OCI-LY1 (cell line): ENCODE data around the gene RPN1.

Source experiments
- H2AFZ ChIP-seq: fragments of 200-600 bp; sonication (generic), shearing (Covaris generic); 2 replicates; pipeline ENCODE4 v1.6.0; 2014; ENCODE audit warnings: antibody characterized with exemption, mild to moderate bottlenecking, low read length
- H3F3A ChIP-seq: fragments of 200-600 bp; sonication (generic), shearing (Covaris generic); 2 replicates; pipeline ENCODE4 v1.6.0; 2014; ENCODE audit warnings: mild to moderate bottlenecking, antibody characterized with exemption, low read length, moderate library complexity; ENCODE audit not compliant: insufficient read depth
- H3K27ac ChIP-seq: fragments of 200-600 bp; sonication (generic); 2 replicates; pipeline ENCODE4 v1.5.1; 2014; ENCODE audit warnings: low read length, mixed run types, mild to moderate bottlenecking, low read depth; ENCODE audit not compliant: poor library complexity, severe bottlenecking
- H3K27me3 ChIP-seq: fragments of 200-600 bp; sonication (generic); 2 replicates; pipeline ENCODE4 v1.6.0; 2014; ENCODE audit warnings: antibody characterized with exemption, mild to moderate bottlenecking, low read length, moderate library complexity; ENCODE audit not compliant: insufficient read depth
- H3K36me3 ChIP-seq: fragments of 200-600 bp; sonication (generic); 2 replicates; pipeline ENCODE4 v1.6.1; 2014; ENCODE audit warnings: mild to moderate bottlenecking, antibody characterized with exemption, low read length, moderate library complexity, mixed read lengths; ENCODE audit not compliant: insufficient read depth
- H3K4me1 ChIP-seq: fragments of 200-600 bp; sonication (generic); 2 replicates; pipeline ENCODE4 v1.5.1; 2014; ENCODE audit warnings: mild to moderate bottlenecking, low read length, moderate library complexity; ENCODE audit not compliant: insufficient read depth, severe bottlenecking
- H3K4me2 ChIP-seq: fragments of 200-600 bp; sonication (generic), shearing (Covaris generic); 2 replicates; pipeline ENCODE4 v1.6.1; 2014; ENCODE audit warnings: low read length
- H3K4me3 ChIP-seq: fragments of 200-600 bp; sonication (generic); 2 replicates; pipeline ENCODE4 v1.5.1; 2014; ENCODE audit warnings: low read length, low read depth, mild to moderate bottlenecking, mixed read lengths; ENCODE audit not compliant: poor library complexity, severe bottlenecking
- H3K79me2 ChIP-seq: fragments of 200-600 bp; shearing (Covaris generic); 2 replicates; pipeline ENCODE4 v1.6.1; 2016; ENCODE audit warnings: mixed run types, low read length, mixed read lengths; ENCODE audit not compliant: insufficient read depth
- H3K9ac ChIP-seq: fragments of 200-600 bp; sonication (generic), shearing (Covaris generic); 2 replicates; pipeline ENCODE4 v1.6.1; 2014; ENCODE audit warnings: mild to moderate bottlenecking, low read length, mixed read lengths
- H3K9me2 ChIP-seq: fragments of 200-600 bp; sonication (generic), shearing (Covaris generic); 2 replicates; pipeline ENCODE4 v1.6.1; 2014; ENCODE audit warnings: low read depth, mild to moderate bottlenecking, low read length, mixed read lengths
- H3K9me3 ChIP-seq: fragments of 200-600 bp; shearing (Covaris generic); 2 replicates; pipeline ENCODE4 v1.6.1; 2014; ENCODE audit warnings: low read length, mixed read lengths
- H4K20me1 ChIP-seq: fragments of 200-600 bp; sonication (generic), shearing (Covaris generic); 2 replicates; pipeline ENCODE4 v1.6.0; 2016; ENCODE audit warnings: mild to moderate bottlenecking, low read length; ENCODE audit not compliant: insufficient read depth
- EZH2 ChIP-seq: fragments of 200-600 bp; sonication (generic), shearing (Covaris generic); IDR thresholded peaks from 2 replicates; pipeline ENCODE4 v1.8.0; 2017; ENCODE audit warnings: borderline replicate concordance, mixed run types, mild to moderate bottlenecking, antibody characterized with exemption, low read length, moderate library complexity, mixed read lengths
- TF ChIP-seq, protein P1 (sequence below): fragments of 200-600 bp; sonication (generic), shearing (Covaris generic); IDR thresholded peaks from 2 replicates; pipeline ENCODE4 v1.5.1; 2017; ENCODE audit warnings: mild to moderate bottlenecking, antibody characterized with exemption, low read length, moderate library complexity, mixed read lengths

RPN1 gene

DNA sequence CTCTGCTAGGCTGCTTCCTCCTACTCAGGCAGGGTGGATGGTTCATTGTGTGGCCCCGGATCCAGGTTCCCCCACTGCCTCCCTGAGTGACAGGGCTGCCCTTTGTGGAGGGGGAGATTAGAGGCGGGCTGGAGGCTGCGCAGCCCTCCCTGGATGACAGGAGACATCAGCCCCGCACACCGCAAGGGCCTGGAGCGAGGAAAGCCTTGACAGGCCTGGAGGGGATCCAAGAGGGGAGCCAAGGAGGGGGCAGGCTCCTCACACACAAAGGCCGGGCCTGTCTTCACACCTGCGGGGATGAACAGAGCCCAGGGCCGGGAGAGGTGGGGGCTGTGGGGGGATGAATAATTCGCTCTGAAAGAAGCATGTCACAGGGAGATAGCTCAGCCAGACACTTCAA is 72.9 kb downstream of the RPN1 start:
- Histone ChIP-seq H3K4me1 (no peaks in the 10 kb centered on the region), H2AFZ (no peak overlapping the region), H3F3A (no peaks in the 10 kb centered on the region), H3K79me2 (no peaks in the 10 kb centered on the region), H4K20me1 (no peaks in the 10 kb centered on the region), H3K9me2 (no peaks in the 10 kb centered on the region), H3K27me3 (peaks cover 27% of the 10 kb centered on the region), H3K9ac (no peak overlapping the region), H3K4me3 (no peak overlapping the region), H3K9me3 (peaks cover 6% of the 10 kb centered on the region), H3K27ac (no peak overlapping the region), H3K4me2 (no peak overlapping the region), H3K36me3 (peaks cover 5% of the 10 kb centered on the region; the same call in 1 of the 2 replicates)
- TF ChIP-seq, protein P1, sequence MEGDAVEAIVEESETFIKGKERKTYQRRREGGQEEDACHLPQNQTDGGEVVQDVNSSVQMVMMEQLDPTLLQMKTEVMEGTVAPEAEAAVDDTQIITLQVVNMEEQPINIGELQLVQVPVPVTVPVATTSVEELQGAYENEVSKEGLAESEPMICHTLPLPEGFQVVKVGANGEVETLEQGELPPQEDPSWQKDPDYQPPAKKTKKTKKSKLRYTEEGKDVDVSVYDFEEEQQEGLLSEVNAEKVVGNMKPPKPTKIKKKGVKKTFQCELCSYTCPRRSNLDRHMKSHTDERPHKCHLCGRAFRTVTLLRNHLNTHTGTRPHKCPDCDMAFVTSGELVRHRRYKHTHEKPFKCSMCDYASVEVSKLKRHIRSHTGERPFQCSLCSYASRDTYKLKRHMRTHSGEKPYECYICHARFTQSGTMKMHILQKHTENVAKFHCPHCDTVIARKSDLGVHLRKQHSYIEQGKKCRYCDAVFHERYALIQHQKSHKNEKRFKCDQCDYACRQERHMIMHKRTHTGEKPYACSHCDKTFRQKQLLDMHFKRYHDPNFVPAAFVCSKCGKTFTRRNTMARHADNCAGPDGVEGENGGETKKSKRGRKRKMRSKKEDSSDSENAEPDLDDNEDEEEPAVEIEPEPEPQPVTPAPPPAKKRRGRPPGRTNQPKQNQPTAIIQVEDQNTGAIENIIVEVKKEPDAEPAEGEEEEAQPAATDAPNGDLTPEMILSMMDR, result no peak
- TF ChIP-seq EZH2, result no peak

DNA sequence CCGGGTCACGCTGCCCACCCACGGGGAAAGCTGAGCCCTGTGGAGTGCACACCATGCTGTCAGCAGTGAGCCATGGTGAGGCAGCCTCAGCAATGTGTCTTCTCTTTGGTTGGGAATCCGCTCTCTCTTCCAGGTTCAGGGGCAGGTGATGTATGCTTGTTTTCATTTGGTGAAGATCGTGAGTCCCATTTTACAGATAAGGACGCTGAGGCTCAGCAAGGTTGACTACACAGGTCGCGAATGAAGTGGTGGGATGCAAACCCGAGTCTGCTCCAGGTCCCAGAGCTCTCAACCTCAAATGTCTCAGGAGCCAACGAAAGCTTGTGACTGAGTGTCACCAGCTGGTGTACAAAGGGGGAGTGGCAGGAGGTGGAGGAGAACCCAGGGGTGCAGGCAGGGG is 74.3 kb downstream of the RPN1 start:
- Histone ChIP-seq H3K27ac (no peak overlapping the region), H2AFZ (no peak overlapping the region), H3K27me3 (peaks cover 27% of the 10 kb centered on the region), H3K9me2 (no peaks in the 10 kb centered on the region), H3K4me3 (no peak overlapping the region), H3K9ac (no peak overlapping the region), H3K4me2 (no peak overlapping the region), H3K36me3 (peaks cover 5% of the 10 kb centered on the region; the same call in 1 of the 2 replicates), H4K20me1 (no peaks in the 10 kb centered on the region), H3K4me1 (no peaks in the 10 kb centered on the region), H3F3A (no peaks in the 10 kb centered on the region), H3K9me3 (peaks cover 6% of the 10 kb centered on the region), H3K79me2 (no peaks in the 10 kb centered on the region)
- TF ChIP-seq, protein P1, result no peak
- no peak for TF ChIP-seq EZH2

DNA sequence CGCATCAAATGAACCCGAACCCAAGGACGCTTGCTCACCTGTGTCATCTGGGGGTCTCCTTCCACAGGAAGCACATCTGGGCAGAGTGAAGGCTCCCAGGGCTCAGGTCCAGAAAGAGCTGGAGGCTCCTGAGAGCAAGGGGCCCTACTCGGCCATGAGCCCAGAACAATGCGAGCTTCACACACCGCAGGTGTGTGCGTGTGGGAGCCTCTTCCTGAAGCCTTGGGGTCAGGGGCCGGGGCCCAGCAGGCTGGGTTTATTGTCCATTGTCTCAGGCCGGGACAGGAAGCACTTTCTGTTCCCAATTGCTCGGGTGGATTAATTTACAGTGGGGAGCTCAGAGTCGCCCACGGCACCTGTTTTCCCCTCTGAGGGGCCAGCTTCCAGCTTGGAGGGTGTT is 74.8 kb downstream of the RPN1 start:
- no peak overlapping the region for H3K4me2 ChIP-seq
- TF ChIP-seq EZH2, result no peak
- TF ChIP-seq, protein P1, result no peak

More for the DNA sequence above, 74.8 kb downstream of the RPN1 start:
- H3K36me3 ChIP-seq, result peaks cover 5% of the 10 kb centered on the region; the same call in 1 of the 2 replicates
- no peaks in the 10 kb centered on the region for H3F3A ChIP-seq
- no peaks in the 10 kb centered on the region for H4K20me1 ChIP-seq
- H3K4me3 ChIP-seq, result no peak overlapping the region
- peaks cover 27% of the 10 kb centered on the region for H3K27me3 ChIP-seq
- no peaks in the 10 kb centered on the region for H3K9me2 ChIP-seq
- peaks cover 6% of the 10 kb centered on the region for H3K9me3 ChIP-seq
- no peak overlapping the region for H3K27ac ChIP-seq
- H3K4me1 ChIP-seq, result no peaks in the 10 kb centered on the region
- H3K79me2 ChIP-seq, result no peaks in the 10 kb centered on the region
- H2AFZ ChIP-seq, result no peak overlapping the region
- H3K9ac ChIP-seq, result no peak overlapping the region
